Measurements from ENCODE around the gene TENM3.

Gene TENM3

DNA sequence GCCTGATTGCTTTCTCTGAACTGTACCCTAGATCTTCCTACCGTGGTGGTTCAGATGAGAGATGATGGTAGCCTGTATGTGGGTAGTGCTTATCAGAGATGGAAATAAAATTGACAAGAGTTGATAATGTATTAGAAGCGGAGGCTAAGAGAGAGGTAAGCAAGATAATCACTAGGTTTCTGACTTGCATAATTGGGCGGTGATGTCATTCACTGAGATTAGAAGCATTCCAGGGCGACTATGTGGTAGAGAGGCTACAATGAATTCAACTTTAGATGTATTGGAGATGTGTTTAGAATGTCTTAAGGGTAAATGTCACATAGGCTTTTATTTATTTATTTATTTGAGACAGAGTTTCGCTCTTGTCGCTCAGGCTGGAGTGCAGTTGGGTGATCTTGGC lies 415 bp upstream of the TENM3 start:
- H3K4me3 ChIP-seq (ENCODE audit: low read depth, low read length, poor library complexity, severe bottlenecking): no peak overlapping the region
- no peaks in the 10 kb centered on the region for H3K9me3 ChIP-seq (ENCODE audit: low read length)
- no peaks in the 10 kb centered on the region for H3K79me2 ChIP-seq (ENCODE audit: insufficient read depth, low read length)
- H3K9ac ChIP-seq (ENCODE audit: low read length): no peak overlapping the region
- H3K4me2 ChIP-seq (ENCODE audit: low read length): no peak overlapping the region
- H4K20me1 ChIP-seq (ENCODE audit: insufficient read depth, low read length): no peaks in the 10 kb centered on the region
- no peaks in the 10 kb centered on the region for H3K4me1 ChIP-seq (ENCODE audit: insufficient read depth, low read length, severe bottlenecking)
- H2AFZ ChIP-seq (ENCODE audit: low read length): no peak overlapping the region
- TF ChIP-seq EZH2 (IDR thresholded peaks at IDR 0.05; ENCODE audit: borderline replicate concordance, low read length): no peak
- no peak for TF ChIP-seq CTCF (IDR thresholded peaks at IDR 0.05; ENCODE audit: low read length)
- no peak overlapping the region for H3K27ac ChIP-seq (ENCODE audit: low read depth, low read length, poor library complexity, severe bottlenecking)
- H3K9me2 ChIP-seq (ENCODE audit: low read depth, low read length): no peaks in the 10 kb centered on the region
- H3F3A ChIP-seq (ENCODE audit: insufficient read depth, low read length): no peaks in the 10 kb centered on the region
- H3K36me3 ChIP-seq (ENCODE audit: insufficient read depth, low read length): no peaks in the 10 kb centered on the region
- H3K27me3 ChIP-seq (ENCODE audit: insufficient read depth, low read length): no peaks in the 10 kb centered on the region

DNA sequence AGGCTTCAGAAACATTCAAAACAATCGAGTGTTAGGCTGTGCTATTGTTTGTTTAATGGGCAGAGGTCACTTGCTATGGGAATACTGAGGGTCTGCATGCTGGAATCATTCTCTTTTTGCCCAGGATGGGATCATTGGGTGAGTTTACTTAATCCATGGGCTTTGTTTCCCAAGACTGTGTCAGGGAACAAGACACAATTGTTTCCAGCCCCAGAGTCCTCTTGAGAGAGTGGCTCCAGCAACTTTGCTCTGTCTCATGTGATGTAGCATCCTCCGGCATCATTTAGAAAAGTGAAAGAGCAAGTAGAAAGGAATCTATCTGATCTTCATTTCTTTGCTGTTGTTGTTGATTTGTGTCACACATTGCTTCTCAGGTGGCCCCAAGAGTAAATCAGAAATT lies 1.8 kb downstream of the TENM3 start:
- no peak overlapping the region for H3K9ac ChIP-seq (ENCODE audit: low read length)
- H3K27me3 ChIP-seq (ENCODE audit: insufficient read depth, low read length): no peaks in the 10 kb centered on the region
- H3K79me2 ChIP-seq (ENCODE audit: insufficient read depth, low read length): no peaks in the 10 kb centered on the region
- no peaks in the 10 kb centered on the region for H3F3A ChIP-seq (ENCODE audit: insufficient read depth, low read length)
- no peaks in the 10 kb centered on the region for H3K9me2 ChIP-seq (ENCODE audit: low read depth, low read length)
- no peak overlapping the region for H3K27ac ChIP-seq (ENCODE audit: low read depth, low read length, poor library complexity, severe bottlenecking)
- H3K9me3 ChIP-seq (ENCODE audit: low read length): no peaks in the 10 kb centered on the region
- H3K4me3 ChIP-seq (ENCODE audit: low read depth, low read length, poor library complexity, severe bottlenecking): no peak overlapping the region
- no peaks in the 10 kb centered on the region for H4K20me1 ChIP-seq (ENCODE audit: insufficient read depth, low read length)
- H3K4me1 ChIP-seq (ENCODE audit: insufficient read depth, low read length, severe bottlenecking): no peaks in the 10 kb centered on the region
- H3K36me3 ChIP-seq (ENCODE audit: insufficient read depth, low read length): no peaks in the 10 kb centered on the region
- H2AFZ ChIP-seq (ENCODE audit: low read length): no peak overlapping the region
- no peak overlapping the region for H3K4me2 ChIP-seq (ENCODE audit: low read length)
- TF ChIP-seq EZH2 (IDR thresholded peaks at IDR 0.05; ENCODE audit: borderline replicate concordance, low read length) (no peak), CTCF (IDR thresholded peaks at IDR 0.05; ENCODE audit: low read length) (no peak)

- H2AFZ ChIP-seq (ENCODE audit: low read length): no peak overlapping the region
- H3K79me2 ChIP-seq (ENCODE audit: insufficient read depth, low read length): no peaks in the 10 kb centered on the region
- H3K4me1 ChIP-seq (ENCODE audit: insufficient read depth, low read length, severe bottlenecking): no peaks in the 10 kb centered on the region
- no peak overlapping the region for H3K9ac ChIP-seq (ENCODE audit: low read length)
- no peak overlapping the region for H3K4me3 ChIP-seq (ENCODE audit: low read depth, low read length, poor library complexity, severe bottlenecking)
- H3K27me3 ChIP-seq (ENCODE audit: insufficient read depth, low read length): no peaks in the 10 kb centered on the region
- no peaks in the 10 kb centered on the region for H3K9me3 ChIP-seq (ENCODE audit: low read length)
- no peaks in the 10 kb centered on the region for H3K9me2 ChIP-seq (ENCODE audit: low read depth, low read length)
- H3K4me2 ChIP-seq (ENCODE audit: low read length): no peak overlapping the region
- TF ChIP-seq CTCF (IDR thresholded peaks at IDR 0.05; ENCODE audit: low read length) (no peak), EZH2 (IDR thresholded peaks at IDR 0.05; ENCODE audit: borderline replicate concordance, low read length) (no peak)
- H3K36me3 ChIP-seq (ENCODE audit: insufficient read depth, low read length): no peaks in the 10 kb centered on the region
- H3K27ac ChIP-seq (ENCODE audit: low read depth, low read length, poor library complexity, severe bottlenecking): no peak overlapping the region
- no peaks in the 10 kb centered on the region for H4K20me1 ChIP-seq (ENCODE audit: insufficient read depth, low read length)
- no peaks in the 10 kb centered on the region for H3F3A ChIP-seq (ENCODE audit: insufficient read depth, low read length)
Observed at GRCh38 chr4:182245541-182246215, 2.5 kb downstream of the TENM3 start.
